T-helper 2 cell treated with Interferon-gamma antibody and Interleukin-4, amounts not matched to agents 100 ng/mL and 5 ng/mL, for 36 hours (primary cell): Measurements from ENCODE around the gene OMG. TPM values are rescaled to one million over a fixed set of nuclear protein-coding genes. Genes with fewer than 3 reads are reported as not detected.
"Not testable (repeated sequence)": the region's sequence is repeated elsewhere in the genome, so short reads cannot be mapped to it uniquely, and the experiment has no call there.

Experiments used
- intact Hi-C: fragments of 100-400 bp; cut with micrococcal nuclease; formaldehyde crosslinking; loops from one replicate; pipeline ENCODE4 v1.15.1; 2023
- total RNA-seq: library from RNA; stranded (reverse); gene quantifications from 2 replicates; pipeline ENCODE4 v1.2.3, GENCODE V29; 2022

Gene OMG
- total RNA-seq, 1 donor from 2014 or later, result 0.75 TPM

GRCh38 chr17:31309556-31309955 lies 12.5 kb upstream of the OMG start:
- intact Hi-C loops, result no loop called here

GRCh38 chr17:31308372-31309334 lies 11.6 kb upstream of the OMG start:
- intact Hi-C loops, result no loop called here

GRCh38 chr17:31307640-31308039 lies 10.6 kb upstream of the OMG start:
- intact Hi-C loops, result no loop called here

- intact Hi-C loops, result no loop called here
These were observed 2.6 kb upstream of the OMG start for GRCh38 chr17:31299624-31300023.

GRCh38 chr17:31296142-31296541 lies 897 bp downstream of the OMG start:
- intact Hi-C loops, result no loop called here

- intact Hi-C loops, result no loop called here
These were observed 1.6 kb downstream of the OMG start for GRCh38 chr17:31295489-31295871.

GRCh38 chr17:31294820-31295488 lies 2.1 kb downstream of the OMG start:
- intact Hi-C loops, result no loop called here

- intact Hi-C loops, result no loop called here
These were observed 2.8 kb downstream of the OMG start for GRCh38 chr17:31294231-31294630.

GRCh38 chr17:31293581-31293980 lies 3.5 kb downstream of the OMG start:
- intact Hi-C loops, result no loop called here

GRCh38 chr17:31291820-31292219 lies 5.2 kb downstream of the OMG start:
- intact Hi-C loops, result no loop called here

GRCh38 chr17:31289790-31290189 lies 7.2 kb downstream of the OMG start:
- intact Hi-C loops, result no loop called here

- intact Hi-C loops, result not testable (repeated sequence)
These were observed 9.1 kb downstream of the OMG start for GRCh38 chr17:31287932-31288331.

- intact Hi-C loops, result no loop called here
These were observed 10.5 kb downstream of the OMG start for GRCh38 chr17:31286587-31286986.

- intact Hi-C loops, result no loop called here
These were observed 13.2 kb downstream of the OMG start for GRCh38 chr17:31283841-31284240.

GRCh38 chr17:31281061-31281460 lies 16.0 kb downstream of the OMG start:
- intact Hi-C loops, result no loop called here

GRCh38 chr17:31279401-31279800 lies 17.6 kb downstream of the OMG start:
- intact Hi-C loops, result no loop called here

- intact Hi-C loops, result no loop called here
These were observed 21.9 kb downstream of the OMG start for GRCh38 chr17:31275116-31275515.

- intact Hi-C loops, result no loop called here
These were observed 22.8 kb downstream of the OMG start for GRCh38 chr17:31274252-31274651.

GRCh38 chr17:31273516-31273915 lies 23.5 kb downstream of the OMG start:
- intact Hi-C loops, result no loop called here

GRCh38 chr17:31272803-31273202 lies 24.2 kb downstream of the OMG start:
- intact Hi-C loops, result no loop called here

- intact Hi-C loops, result no loop called here
These were observed 24.8 kb downstream of the OMG start for GRCh38 chr17:31272236-31272635.

- intact Hi-C loops, result loop anchor here (5.0 kb wide), 1 partner anchor 103 kb away; no protein-coding TSS in a partner anchor
These were observed 27.5 kb downstream of the OMG start for GRCh38 chr17:31269578-31269983.
